AG04449 (cell line): ENCODE data around the gene PLXNC1.

Experiments
- CTCF ChIA-PET: fragments of 350-600 bp; formaldehyde crosslinking; extraction: SDS; loops from one replicate; lab custom pipeline; 2021; ENCODE audit warnings: antibody characterized with exemption; lab: Yijun Ruan, JAX
- POLR2A ChIA-PET: fragments of 400-600, 350-600 bp; formaldehyde crosslinking; extraction: SDS; loops from one replicate; lab custom pipeline; 2020; ENCODE audit warnings: antibody characterized with exemption, inconsistent platforms; lab: Yijun Ruan, JAX
- DNase-seq: peaks from one replicate; pipeline ENCODE4 v3.0.0-alpha.2; 2010; ENCODE audit warnings: low read depth, low spot score
- H3K4me3 ChIP-seq: 2 replicates; pipeline ENCODE4 v1.5.1; 2011; ENCODE audit warnings: low read depth, mild to moderate bottlenecking, control low read depth, low read length
- CTCF ChIP-seq: IDR thresholded peaks from one replicate; pipeline ENCODE4 v1.5.1; 2011; ENCODE audit warnings: mild to moderate bottlenecking, moderate library complexity, low read length, control low read depth, inconsistent platforms; ENCODE audit not compliant: insufficient read depth; ENCODE audit errors: missing control alignments

PLXNC1 gene

GRCh38 chr12:94112121-94112520 lies 36.3 kb upstream of the PLXNC1 start:
- no peak for DNase-seq
- ChIA-PET POLR2A (no interaction called here), CTCF (interaction anchor here (1.2 to 3.1 kb wide), 3 partner anchors 10 to 32 kb away, joined by 3 to 21 read pairs (median 5); no protein-coding TSS in a partner anchor)
- no peak overlapping the region for H3K4me3 ChIP-seq
- no peak for TF ChIP-seq CTCF

GRCh38 chr12:94114166-94114565 lies 34.2 kb upstream of the PLXNC1 start:
- POLR2A ChIA-PET, result no interaction called here
- CTCF ChIA-PET, result interaction anchor here (0.9 to 1.2 kb wide), 3 partner anchors 11 to 28 kb away, joined by 3 to 4 read pairs (median 3); no protein-coding TSS in a partner anchor

GRCh38 chr12:94116191-94116590 lies 32.2 kb upstream of the PLXNC1 start:
- H3K4me3 ChIP-seq, result no peak overlapping the region
- ChIA-PET POLR2A (no interaction called here), CTCF (interaction anchor here (1.5 kb wide), 1 partner anchor 14 kb away, joined by 3 read pairs; no protein-coding TSS in a partner anchor)
- no peak for DNase-seq
- no peak for TF ChIP-seq CTCF

More at GRCh38 chr12:94114166-94114565, 34.2 kb upstream of the PLXNC1 start:
- TF ChIP-seq CTCF, result no peak
- DNase-seq, result no peak
- no peak overlapping the region for H3K4me3 ChIP-seq

GRCh38 chr12:94121886-94122285 lies 26.5 kb upstream of the PLXNC1 start:
- no peak for TF ChIP-seq CTCF
- no peak for DNase-seq
- POLR2A ChIA-PET, result no interaction called here
- H3K4me3 ChIP-seq, result no peak overlapping the region
- CTCF ChIA-PET, result interaction anchor here (1.3 to 1.5 kb wide), 2 partner anchors 13 to 20 kb away, joined by 3 to 7 read pairs; no protein-coding TSS in a partner anchor

GRCh38 chr12:94122591-94122990 lies 25.8 kb upstream of the PLXNC1 start:
- ChIA-PET POLR2A (no interaction called here), CTCF (interaction anchor here (1.5 kb wide), 1 partner anchor 12 kb away, joined by 7 read pairs; no protein-coding TSS in a partner anchor)
- no peak for TF ChIP-seq CTCF
- H3K4me3 ChIP-seq, result no peak overlapping the region
- DNase-seq, result no peak

- TF ChIP-seq CTCF, result no peak
- CTCF ChIA-PET, result interaction anchor here (1.5 kb wide), 1 partner anchor 11 kb away, joined by 7 read pairs; no protein-coding TSS in a partner anchor
- POLR2A ChIA-PET, result no interaction called here
- no peak for DNase-seq
- H3K4me3 ChIP-seq, result no peak overlapping the region
Measured at GRCh38 chr12:94123127-94123526, 25.2 kb upstream of the PLXNC1 start.
